ENCODE measurements around the gene PDGFD. TPM values are rescaled to one million over a fixed set of nuclear protein-coding genes. Genes with fewer than 3 reads are reported as not detected.

The PDGFD gene
- polyA plus RNA-seq, 6 donors from 2014 or later, result 0.08 to 0.63 (median 0.17) TPM; not detected in 3

- DNase-seq (no peak), ATAC-seq (ENCODE audit: low read depth in 2 of 2) (no peak)
- Mint-ChIP-seq H3K4me3 (no peak overlapping the region), H3K9me3 (peaks cover 0 to 4% (median 0%) of the 10 kb centered on the region in 7 donors), H3K27me3 (peaks cover 0 to under 1% (median 0%) of the 10 kb centered on the region in 3 donors), H3K36me3 (no peaks in the 10 kb centered on the region), H3K27ac (no peak overlapping the region), H3K4me1 (no peaks in the 10 kb centered on the region)
These were observed 34.8 kb downstream of the PDGFD start for GRCh38 chr11:104129145-104129544.

GRCh38 chr11:104127828-104128227 is 36.1 kb downstream of the PDGFD start:
- no peak for ATAC-seq (ENCODE audit: low read depth in 2 of 2)
- peaks cover 0 to 4% (median 0%) of the 10 kb centered on the region in 3 donors for H3K27me3 Mint-ChIP-seq
- DNase-seq, result no peak
- peaks cover 0 to 4% (median 0%) of the 10 kb centered on the region in 7 donors for H3K9me3 Mint-ChIP-seq
- no peak overlapping the region for H3K4me3 Mint-ChIP-seq
- H3K36me3 Mint-ChIP-seq, result no peaks in the 10 kb centered on the region
- H3K4me1 Mint-ChIP-seq, result no peaks in the 10 kb centered on the region
- H3K27ac Mint-ChIP-seq, result no peak overlapping the region

GRCh38 chr11:104126464-104126863 is 37.5 kb downstream of the PDGFD start:
- H3K27me3 Mint-ChIP-seq, result peaks cover 0 to 4% (median 0%) of the 10 kb centered on the region in 3 donors
- peaks cover 0 to 4% (median 0%) of the 10 kb centered on the region in 7 donors for H3K9me3 Mint-ChIP-seq
- H3K4me1 Mint-ChIP-seq, result no peaks in the 10 kb centered on the region
- H3K27ac Mint-ChIP-seq, result no peak overlapping the region
- H3K4me3 Mint-ChIP-seq, result no peak overlapping the region
- no peaks in the 10 kb centered on the region for H3K36me3 Mint-ChIP-seq
- ATAC-seq (ENCODE audit: low read depth in 2 of 2) (no peak), DNase-seq (no peak)

- ATAC-seq (ENCODE audit: low read depth in 2 of 2) (no peak), DNase-seq (no peak)
- no peaks in the 10 kb centered on the region for H3K4me1 Mint-ChIP-seq
- peaks cover 0 to 4% (median 0%) of the 10 kb centered on the region in 7 donors for H3K9me3 Mint-ChIP-seq
- no peaks in the 10 kb centered on the region for H3K36me3 Mint-ChIP-seq
- no peak overlapping the region for H3K27ac Mint-ChIP-seq
- H3K4me3 Mint-ChIP-seq, result no peak overlapping the region
- peaks cover 0 to 4% (median 0%) of the 10 kb centered on the region in 3 donors for H3K27me3 Mint-ChIP-seq
These were observed 39.0 kb downstream of the PDGFD start for GRCh38 chr11:104124979-104125378.

- Mint-ChIP-seq H3K4me1 (no peaks in the 10 kb centered on the region), H3K27ac (no peak overlapping the region), H3K9me3 (peaks cover 0 to 1% (median 0%) of the 10 kb centered on the region in 7 donors), H3K36me3 (no peaks in the 10 kb centered on the region), H3K4me3 (no peak overlapping the region), H3K27me3 (peaks cover 0 to 4% (median 0%) of the 10 kb centered on the region in 3 donors)
- no peak for DNase-seq
- no peak for ATAC-seq (ENCODE audit: low read depth in 2 of 2)
These were observed 41.1 kb downstream of the PDGFD start for GRCh38 chr11:104122836-104123235.

- no peak for ATAC-seq (ENCODE audit: low read depth in 2 of 2)
- H3K4me1 Mint-ChIP-seq, result no peaks in the 10 kb centered on the region
- peaks cover 0 to 7% (median 4%) of the 10 kb centered on the region in 7 donors for H3K9me3 Mint-ChIP-seq
- DNase-seq, result no peak
- H3K4me3 Mint-ChIP-seq, result no peak overlapping the region
- H3K27me3 Mint-ChIP-seq, result peaks cover 0 to 4% (median 0%) of the 10 kb centered on the region in 3 donors
- no peak overlapping the region for H3K27ac Mint-ChIP-seq
- H3K36me3 Mint-ChIP-seq, result no peaks in the 10 kb centered on the region
These were observed 41.8 kb downstream of the PDGFD start for GRCh38 chr11:104122011-104122635.

GRCh38 chr11:104120493-104121137 is 43.3 kb downstream of the PDGFD start:
- no peaks in the 10 kb centered on the region for H3K4me1 Mint-ChIP-seq
- no peak overlapping the region for H3K4me3 Mint-ChIP-seq
- DNase-seq (no peak), ATAC-seq (ENCODE audit: low read depth in 2 of 2) (no peak)
- no peak overlapping the region for H3K27ac Mint-ChIP-seq
- H3K9me3 Mint-ChIP-seq, result peaks cover 5 to 19% (median 7%) of the 10 kb centered on the region in 7 donors
- no peaks in the 10 kb centered on the region for H3K36me3 Mint-ChIP-seq
- peaks cover 0 to 7% (median 0%) of the 10 kb centered on the region in 3 donors for H3K27me3 Mint-ChIP-seq

GRCh38 chr11:104118105-104118744 is 45.7 kb downstream of the PDGFD start:
- Mint-ChIP-seq H3K27me3 (peaks cover 0 to 6% (median 0%) of the 10 kb centered on the region in 3 donors), H3K4me1 (no peaks in the 10 kb centered on the region), H3K27ac (no peak overlapping the region), H3K9me3 (peaks cover 5 to 20% (median 7%) of the 10 kb centered on the region in 7 donors), H3K36me3 (no peaks in the 10 kb centered on the region), H3K4me3 (no peak overlapping the region)
- no peak for ATAC-seq (ENCODE audit: low read depth in 2 of 2)
- DNase-seq, result no peak

GRCh38 chr11:104113541-104113940 is 50.4 kb downstream of the PDGFD start:
- no peak for DNase-seq
- no peak for ATAC-seq (ENCODE audit: low read depth in 2 of 2)
- Mint-ChIP-seq H3K36me3 (no peaks in the 10 kb centered on the region), H3K27me3 (peaks cover 0 to 6% (median 0%) of the 10 kb centered on the region in 3 donors), H3K4me1 (no peaks in the 10 kb centered on the region), H3K4me3 (no peak overlapping the region), H3K9me3 (peaks cover 5 to 20% (median 7%) of the 10 kb centered on the region in 7 donors), H3K27ac (no peak overlapping the region)

GRCh38 chr11:104106136-104106754 is 57.7 kb downstream of the PDGFD start:
- no peak overlapping the region for H3K4me3 Mint-ChIP-seq
- no peak overlapping the region for H3K27ac Mint-ChIP-seq
- H3K36me3 Mint-ChIP-seq, result no peaks in the 10 kb centered on the region
- H3K4me1 Mint-ChIP-seq, result no peaks in the 10 kb centered on the region
- ATAC-seq (ENCODE audit: low read depth in 2 of 2) (no peak), DNase-seq (no peak)
- peaks cover 0 to 3% (median 0%) of the 10 kb centered on the region in 7 donors for H3K9me3 Mint-ChIP-seq
- H3K27me3 Mint-ChIP-seq, result no peaks in the 10 kb centered on the region

GRCh38 chr11:104105155-104105554 is 58.8 kb downstream of the PDGFD start:
- no peaks in the 10 kb centered on the region for H3K4me1 Mint-ChIP-seq
- H3K4me3 Mint-ChIP-seq, result no peak overlapping the region
- H3K9me3 Mint-ChIP-seq, result peaks cover 0 to 8% (median 0%) of the 10 kb centered on the region in 7 donors
- H3K27me3 Mint-ChIP-seq, result no peaks in the 10 kb centered on the region
- H3K27ac Mint-ChIP-seq, result no peak overlapping the region
- no peaks in the 10 kb centered on the region for H3K36me3 Mint-ChIP-seq
- DNase-seq (no peak), ATAC-seq (ENCODE audit: low read depth in 2 of 2) (no peak)

GRCh38 chr11:104104664-104105063 is 59.3 kb downstream of the PDGFD start:
- Mint-ChIP-seq H3K4me3 (no peak overlapping the region), H3K27me3 (no peaks in the 10 kb centered on the region), H3K4me1 (no peaks in the 10 kb centered on the region), H3K9me3 (peaks cover 0 to 8% (median 0%) of the 10 kb centered on the region in 7 donors), H3K27ac (no peak overlapping the region), H3K36me3 (no peaks in the 10 kb centered on the region)
- DNase-seq (no peak), ATAC-seq (ENCODE audit: low read depth in 2 of 2) (no peak)

- ATAC-seq (ENCODE audit: low read depth in 2 of 2), result no peak
- peaks cover 0 to 8% (median 0%) of the 10 kb centered on the region in 7 donors for H3K9me3 Mint-ChIP-seq
These were observed 59.7 kb downstream of the PDGFD start for GRCh38 chr11:104104201-104104600.

More at GRCh38 chr11:104104201-104104600, 59.7 kb downstream of the PDGFD start:
- Mint-ChIP-seq H3K27me3 (no peaks in the 10 kb centered on the region), H3K4me3 (no peak overlapping the region), H3K36me3 (no peaks in the 10 kb centered on the region), H3K27ac (no peak overlapping the region), H3K4me1 (no peaks in the 10 kb centered on the region)
- DNase-seq, result no peak
